ENCODE results near the gene MED25. TPM values are rescaled to one million over a fixed set of nuclear protein-coding genes. Genes with fewer than 3 reads are reported as not detected.

The MED25 gene
- total RNA-seq, 1 experiment from 2014 or later, result 47.5 TPM

DNA sequence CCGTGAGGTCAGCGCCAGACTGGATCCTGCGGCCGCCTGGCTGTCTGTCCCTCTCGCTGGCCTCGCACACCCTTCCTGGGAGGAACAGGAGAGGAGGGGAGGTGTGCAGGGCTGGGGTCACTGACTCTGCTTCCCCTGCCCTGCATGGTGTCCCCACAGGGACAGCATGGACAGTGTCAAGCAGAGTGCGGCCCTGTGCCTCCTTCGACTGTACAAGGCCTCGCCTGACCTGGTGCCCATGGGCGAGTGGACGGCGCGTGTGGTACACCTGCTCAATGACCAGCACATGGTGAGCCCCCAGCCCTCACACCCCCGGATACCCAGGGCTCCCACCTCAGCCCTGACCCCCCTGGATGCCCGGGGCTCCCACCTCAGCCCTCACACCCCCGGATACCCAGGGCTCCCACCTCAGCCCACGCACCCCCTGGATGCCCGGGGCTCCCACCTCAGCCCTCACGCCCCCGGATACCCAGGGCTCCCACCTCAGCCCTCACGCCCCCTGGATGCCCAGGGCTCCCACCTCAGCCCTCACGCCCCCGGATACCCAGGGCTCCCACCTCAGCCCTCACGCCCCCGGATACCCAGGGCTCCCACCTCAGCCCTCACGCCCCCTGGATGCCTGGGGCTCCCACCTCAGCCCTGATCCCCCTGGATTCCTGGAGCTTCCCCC, 26.2 kb upstream of the MED25 start:
- BruUV-seq (replicated peaks), result no TSS peak
- CTCF ChIA-PET, result no interaction called here

DNA sequence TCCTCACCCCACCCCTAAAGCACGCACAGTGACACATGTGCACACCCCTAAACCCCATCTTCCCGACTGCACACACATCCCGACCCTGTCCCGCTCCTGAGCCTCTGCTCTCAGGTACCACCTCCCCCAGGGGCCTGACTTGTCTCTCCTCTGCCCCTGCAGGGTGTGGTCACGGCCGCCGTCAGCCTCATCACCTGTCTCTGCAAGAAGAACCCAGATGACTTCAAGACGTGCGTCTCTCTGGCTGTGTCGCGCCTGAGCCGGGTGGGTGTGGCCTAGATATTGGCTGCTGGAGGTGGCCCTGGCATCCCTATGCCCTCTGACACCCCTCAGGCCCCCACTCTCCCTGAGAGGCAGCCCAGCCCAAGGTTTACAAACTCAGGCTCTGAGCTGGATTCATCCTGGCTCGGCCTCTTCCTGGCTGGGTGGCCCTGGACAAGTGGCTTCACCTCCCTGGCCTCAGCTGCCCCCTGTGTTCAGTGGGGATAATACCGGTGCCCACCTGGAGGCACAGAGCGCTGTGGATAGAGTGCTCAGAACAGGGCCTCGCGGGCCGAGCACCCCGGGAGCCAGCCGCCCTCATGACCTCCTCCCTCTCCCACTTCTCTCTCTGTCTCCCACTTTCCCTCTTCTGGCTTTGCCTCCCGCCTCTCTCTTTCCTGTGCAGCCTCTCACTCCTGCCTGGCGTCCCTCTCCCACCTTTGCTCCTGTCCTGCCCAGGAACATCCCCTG, 25.1 kb upstream of the MED25 start:
- Histone ChIP-seq H3K9me2 (replicated peaks; ENCODE audit: low read length) (no peaks in the 10 kb centered on the region), H3K27me3 (ENCODE audit: low read length) (no peaks in the 10 kb centered on the region), H3K9me3 (ENCODE audit: low read length) (no peaks in the 10 kb centered on the region), H3K4me1 (ENCODE audit: insufficient read depth, low read length) (peaks cover 9% of the 10 kb centered on the region; the same call in 1 of the 2 replicates), H3K4me2 (ENCODE audit: low read length) (no peak overlapping the region), H3K27ac (ENCODE audit: low read length) (peak overlapping the region; percentile 8), H3K4me3 (ENCODE audit: low read length) (no peak overlapping the region), H3K79me2 (ENCODE audit: low read length) (0 out of 2 replicates have a peak, but pooled peaks cover 3% of the 10 kb centered on the region), H2AFZ (ENCODE audit: low read length) (no peak overlapping the region), H3K9ac (ENCODE audit: low read length) (no peak overlapping the region), H3K36me3 (ENCODE audit: low read depth, low read length) (peaks cover 42% of the 10 kb centered on the region), H4K20me1 (ENCODE audit: low read length) (no peaks in the 10 kb centered on the region), H3F3A (ENCODE audit: low read length, unreplicated experiment) (no peaks in the 10 kb centered on the region)
- BruUV-seq (replicated peaks), result no TSS peak
- no peak for TF ChIP-seq EZH2phosphoT487 (IDR thresholded peaks at IDR 0.05; ENCODE audit: borderline replicate concordance, low read length)
- TF ChIP-seq EZH2 (IDR thresholded peaks at IDR 0.05; ENCODE audit: low read length, unreplicated experiment), result no peak
- TF ChIP-seq, protein P1, sequence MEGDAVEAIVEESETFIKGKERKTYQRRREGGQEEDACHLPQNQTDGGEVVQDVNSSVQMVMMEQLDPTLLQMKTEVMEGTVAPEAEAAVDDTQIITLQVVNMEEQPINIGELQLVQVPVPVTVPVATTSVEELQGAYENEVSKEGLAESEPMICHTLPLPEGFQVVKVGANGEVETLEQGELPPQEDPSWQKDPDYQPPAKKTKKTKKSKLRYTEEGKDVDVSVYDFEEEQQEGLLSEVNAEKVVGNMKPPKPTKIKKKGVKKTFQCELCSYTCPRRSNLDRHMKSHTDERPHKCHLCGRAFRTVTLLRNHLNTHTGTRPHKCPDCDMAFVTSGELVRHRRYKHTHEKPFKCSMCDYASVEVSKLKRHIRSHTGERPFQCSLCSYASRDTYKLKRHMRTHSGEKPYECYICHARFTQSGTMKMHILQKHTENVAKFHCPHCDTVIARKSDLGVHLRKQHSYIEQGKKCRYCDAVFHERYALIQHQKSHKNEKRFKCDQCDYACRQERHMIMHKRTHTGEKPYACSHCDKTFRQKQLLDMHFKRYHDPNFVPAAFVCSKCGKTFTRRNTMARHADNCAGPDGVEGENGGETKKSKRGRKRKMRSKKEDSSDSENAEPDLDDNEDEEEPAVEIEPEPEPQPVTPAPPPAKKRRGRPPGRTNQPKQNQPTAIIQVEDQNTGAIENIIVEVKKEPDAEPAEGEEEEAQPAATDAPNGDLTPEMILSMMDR (conservative IDR thresholded peaks at IDR 0.05; ENCODE audit: low read depth, low read length), result no peak
- ChIA-PET POLR2A (ENCODE audit: unreplicated experiment) (no interaction called here), CTCF (no interaction called here)
- DNase-seq (no peak), ATAC-seq (0 out of 2 replicates have a peak, but pooled peaks have one; percentile 8)
- intact Hi-C loops (cut with micrococcal nuclease), result no loop called here

More for the DNA sequence above, 26.2 kb upstream of the MED25 start:
- Histone ChIP-seq H3K36me3 (ENCODE audit: low read depth, low read length) (peaks cover 42% of the 10 kb centered on the region), H3K9me3 (ENCODE audit: low read length) (no peaks in the 10 kb centered on the region), H3K9me2 (replicated peaks; ENCODE audit: low read length) (no peaks in the 10 kb centered on the region), H3K27ac (ENCODE audit: low read length) (no peak overlapping the region), H3K27me3 (ENCODE audit: low read length) (no peaks in the 10 kb centered on the region), H3K4me1 (ENCODE audit: insufficient read depth, low read length) (peaks cover 10% of the 10 kb centered on the region), H3K4me2 (ENCODE audit: low read length) (no peak overlapping the region), H3K79me2 (ENCODE audit: low read length) (0 out of 2 replicates have a peak, but pooled peaks cover 3% of the 10 kb centered on the region), H3F3A (ENCODE audit: low read length, unreplicated experiment) (no peaks in the 10 kb centered on the region), H3K9ac (ENCODE audit: low read length) (no peak overlapping the region), H4K20me1 (ENCODE audit: low read length) (no peaks in the 10 kb centered on the region), H2AFZ (ENCODE audit: low read length) (no peak overlapping the region), H3K4me3 (ENCODE audit: low read length) (no peak overlapping the region)
- no peak for ATAC-seq
- intact Hi-C loops (cut with micrococcal nuclease), result no loop called here
- DNase-seq, result no peak
- POLR2A ChIA-PET (ENCODE audit: unreplicated experiment), result no interaction called here
- TF ChIP-seq EZH2phosphoT487 (IDR thresholded peaks at IDR 0.05; ENCODE audit: borderline replicate concordance, low read length) (no peak), EZH2 (IDR thresholded peaks at IDR 0.05; ENCODE audit: low read length, unreplicated experiment) (no peak)
- TF ChIP-seq, protein P1 (conservative IDR thresholded peaks at IDR 0.05; ENCODE audit: low read depth, low read length), result no peak

DNA sequence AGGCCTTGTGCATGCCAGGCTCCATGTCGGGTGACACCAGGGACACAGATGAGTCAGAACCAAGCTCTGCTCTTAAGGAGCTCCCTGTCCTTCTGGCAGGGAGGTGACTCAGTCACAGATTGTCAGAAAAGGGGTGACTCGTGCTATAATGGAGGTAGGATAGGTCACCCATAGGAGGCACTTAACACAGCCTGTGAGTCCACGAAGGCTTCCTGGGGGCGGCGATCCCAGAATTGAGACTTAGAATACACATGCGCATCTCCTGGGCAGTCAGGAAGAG, 24.6 kb upstream of the MED25 start:
- Histone ChIP-seq H3K27me3 (ENCODE audit: low read length) (no peaks in the 10 kb centered on the region), H3K9me2 (replicated peaks; ENCODE audit: low read length) (no peaks in the 10 kb centered on the region), H3K9me3 (ENCODE audit: low read length) (no peaks in the 10 kb centered on the region), H2AFZ (ENCODE audit: low read length) (no peak overlapping the region), H3K4me2 (ENCODE audit: low read length) (no peak overlapping the region), H3K4me3 (ENCODE audit: low read length) (no peak overlapping the region), H3K9ac (ENCODE audit: low read length) (no peak overlapping the region), H3K79me2 (ENCODE audit: low read length) (no peaks in the 10 kb centered on the region), H4K20me1 (ENCODE audit: low read length) (no peaks in the 10 kb centered on the region), H3K27ac (ENCODE audit: low read length) (peak overlapping the region; percentile 8), H3F3A (ENCODE audit: low read length, unreplicated experiment) (no peaks in the 10 kb centered on the region), H3K4me1 (ENCODE audit: insufficient read depth, low read length) (peaks cover 9% of the 10 kb centered on the region; the same call in 1 of the 2 replicates), H3K36me3 (ENCODE audit: low read depth, low read length) (peaks cover 40% of the 10 kb centered on the region)
- BruUV-seq (replicated peaks), result no TSS peak
- ATAC-seq (peak; percentile 91), DNase-seq (peak; percentile 77)
- TF ChIP-seq EZH2phosphoT487 (IDR thresholded peaks at IDR 0.05; ENCODE audit: borderline replicate concordance, low read length), result no peak
- no peak for TF ChIP-seq EZH2 (IDR thresholded peaks at IDR 0.05; ENCODE audit: low read length, unreplicated experiment)
- TF ChIP-seq, protein P1 (conservative IDR thresholded peaks at IDR 0.05; ENCODE audit: low read depth, low read length), result no peak
- intact Hi-C loops (cut with micrococcal nuclease), result no loop called here
- POLR2A ChIA-PET (ENCODE audit: unreplicated experiment), result no interaction called here
- CTCF ChIA-PET, result no interaction called here
